Sigmoid colon (tissue), 7 donors: Measurements from ENCODE around the gene FBXO33. TPM values are rescaled to one million over a fixed set of nuclear protein-coding genes. Genes with fewer than 3 reads are reported as not detected.

ENCODE experiments used
- DNase-seq: peaks from one replicate; pipeline ENCODE4 v3.0.0-alpha.2; 2019
- H3K27ac ChIP-seq, 4 donors: fragments of 200-600 bp; sonication (generic); one replicate each; pipeline ENCODE4 v1.5.1; 2016 to 2019; ENCODE audit warnings: mild to moderate bottlenecking in 1 of 4
- H3K27me3 ChIP-seq, 3 donors: fragments of 200-600 bp; sonication (generic); one replicate each; pipeline ENCODE4 v1.5.1; 2019; ENCODE audit warnings: mild to moderate bottlenecking in 1 of 3
- H3K36me3 ChIP-seq, 4 donors: fragments of 200-600 bp; sonication (generic); one replicate each; pipeline ENCODE4 v1.5.1; 2016 to 2019
- H3K4me1 ChIP-seq, 4 donors: fragments of 200-600 bp; sonication (generic); one replicate each; pipeline ENCODE4 v1.5.1; 2017 to 2019
- H3K4me3 ChIP-seq, 4 donors: fragments of 200-600 bp; sonication (generic); one replicate each; pipeline ENCODE4 v1.5.1; 2017 to 2019; ENCODE audit warnings: mild to moderate bottlenecking in 2 of 4, moderate library complexity in 1 of 4
- H3K9me3 ChIP-seq, 4 donors: fragments of 200-600 bp in 3 of 4; sonication (generic) in 3 of 4; one replicate each; pipeline versions ENCODE4 v1.5.1 to v1.6.1; 2013 to 2019
- CTCF ChIP-seq, 4 experiments: fragments of 450-650 bp in 3 of 4; fragments of 200-600 bp in 1 of 4; IDR thresholded peaks; one replicate each; pipeline ENCODE4 v1.5.1; 2016 to 2019; ENCODE audit warnings: antibody characterized with exemption in 4 of 4, mild to moderate bottlenecking in 3 of 4, moderate library complexity in 2 of 4
- EP300 ChIP-seq, 4 donors: sonication (generic); formaldehyde crosslinking; IDR thresholded peaks; one replicate each; pipeline ENCODE4 v1.6.1; 2017; ENCODE audit warnings: antibody characterized with exemption in 4 of 4
- POLR2A ChIP-seq, 2 donors: fragments of 450-650 bp; IDR thresholded peaks; one replicate each; pipeline ENCODE4 v1.6.1; 2016; ENCODE audit warnings: antibody characterized with exemption in 2 of 2, mild to moderate bottlenecking in 2 of 2, moderate library complexity in 2 of 2
- POLR2AphosphoS5 ChIP-seq, 4 donors: sonication (generic); formaldehyde crosslinking; IDR thresholded peaks; one replicate each; pipeline ENCODE4 v1.6.1; 2017; ENCODE audit warnings: antibody characterized with exemption in 4 of 4
- WGBS, 2 donors: extraction: QIAGEN DNeasy Blood & Tissue Kit; methylation state at CpG; one replicate each; pipeline ENCODE4 v1.1.7; 2013; 5-methylcytosine and 5-hydroxymethylcytosine counted together
- intact Hi-C: fragments of 100-400 bp; cut with DNase I; formaldehyde crosslinking; loops from one replicate; pipeline ENCODE4 v1.15.1; 2023
- polyA plus RNA-seq, 3 donors: library from polyadenylated mRNA; stranded (reverse); fragments of 200-250 nt; gene quantifications; one replicate each; pipeline ENCODE4 v1.2.3, GENCODE V29; 2013
- total RNA-seq, 4 donors: library from RNA; depleted of rRNA; stranded (reverse); fragments of >200 nt; gene quantifications; one replicate each; pipeline ENCODE4 v1.1.0, GENCODE V29; 2016
- donor health status: healthy with polysubstance abuse.
- donor health status: Bipolar disorder and iron deficiency.
- donor health status: healthy.

Gene FBXO33
- total and polyA plus RNA-seq, 7 donors: 4.2 to 12.2 (median 7.2) TPM

- Histone ChIP-seq H3K36me3 (no peaks in the 10 kb centered on the region), H3K4me3 (no peak overlapping the region), H3K9me3 (no peaks in the 10 kb centered on the region), H3K4me1 (no peaks in the 10 kb centered on the region), H3K27me3 (no peaks in the 10 kb centered on the region), H3K27ac (no peak overlapping the region)
- DNase-seq: no peak
- TF ChIP-seq POLR2AphosphoS5 (IDR thresholded peaks at IDR 0.05) (no peak), CTCF (IDR thresholded peaks at IDR 0.05) (no peak), POLR2A (IDR thresholded peaks at IDR 0.05) (no peak), EP300 (IDR thresholded peaks at IDR 0.05) (no peak)
- intact Hi-C loops: no loop called here
- 93 to 97% methylated on average over 2 of the region's 2 CpGs for WGBS, 2 donors
These were observed 20.4 kb upstream of the FBXO33 start for GRCh38 chr14:39452680-39453079.

- TF ChIP-seq POLR2A (IDR thresholded peaks at IDR 0.05) (no peak), CTCF (IDR thresholded peaks at IDR 0.05) (no peak), EP300 (IDR thresholded peaks at IDR 0.05) (no peak), POLR2AphosphoS5 (IDR thresholded peaks at IDR 0.05) (no peak)
- intact Hi-C loops: no loop called here
- Histone ChIP-seq H3K27me3 (no peaks in the 10 kb centered on the region), H3K27ac (no peak overlapping the region), H3K4me3 (no peak overlapping the region), H3K9me3 (no peaks in the 10 kb centered on the region), H3K36me3 (no peaks in the 10 kb centered on the region), H3K4me1 (no peaks in the 10 kb centered on the region)
- DNase-seq: no peak
- WGBS, 2 donors: 82 to 92% methylated on average over 2 of the region's 2 CpGs
These were observed 19.6 kb upstream of the FBXO33 start for GRCh38 chr14:39451811-39452210.

- intact Hi-C loops: no loop called here
- WGBS, 2 donors: 67 to 83% methylated on average over 4 of the region's 4 CpGs
- H3K27me3 ChIP-seq: no peaks in the 10 kb centered on the region
- H3K9me3 ChIP-seq: no peaks in the 10 kb centered on the region
- no peak for DNase-seq
- no peaks in the 10 kb centered on the region for H3K36me3 ChIP-seq
- H3K4me3 ChIP-seq: no peak overlapping the region
- no peak for TF ChIP-seq EP300 (IDR thresholded peaks at IDR 0.05)
- TF ChIP-seq CTCF (IDR thresholded peaks at IDR 0.05): no peak
- H3K27ac ChIP-seq: no peak overlapping the region
- H3K4me1 ChIP-seq: no peaks in the 10 kb centered on the region
These were observed 15.0 kb upstream of the FBXO33 start for GRCh38 chr14:39447175-39447661.

GRCh38 chr14:39446131-39446744 lies 14.0 kb upstream of the FBXO33 start:
- Histone ChIP-seq H3K9me3 (no peaks in the 10 kb centered on the region), H3K27ac (no peak overlapping the region), H3K36me3 (no peaks in the 10 kb centered on the region), H3K4me1 (no peaks in the 10 kb centered on the region), H3K4me3 (no peak overlapping the region), H3K27me3 (no peaks in the 10 kb centered on the region)
- TF ChIP-seq EP300 (IDR thresholded peaks at IDR 0.05) (no peak), POLR2AphosphoS5 (IDR thresholded peaks at IDR 0.05) (no peak), POLR2A (IDR thresholded peaks at IDR 0.05) (no peak), CTCF (IDR thresholded peaks at IDR 0.05) (no peak)
- WGBS, 2 donors: 78 to 94% methylated on average over 1 of the region's 1 CpG
- no peak for DNase-seq
- intact Hi-C loops: no loop called here

- no peak for DNase-seq
These were observed 10.1 kb upstream of the FBXO33 start for GRCh38 chr14:39442293-39442692.

More at GRCh38 chr14:39442293-39442692, 10.1 kb upstream of the FBXO33 start:
- intact Hi-C loops: no loop called here
- H3K27me3 ChIP-seq: no peaks in the 10 kb centered on the region
- WGBS, 2 donors: 94 to 95% methylated on average over 14 of the region's 14 CpGs
- no peak overlapping the region for H3K27ac ChIP-seq
- no peak overlapping the region for H3K4me3 ChIP-seq
- H3K36me3 ChIP-seq: no peaks in the 10 kb centered on the region
- no peak for TF ChIP-seq CTCF (IDR thresholded peaks at IDR 0.05)
- no peak for TF ChIP-seq EP300 (IDR thresholded peaks at IDR 0.05)
- TF ChIP-seq POLR2A (IDR thresholded peaks at IDR 0.05): no peak
- no peak for TF ChIP-seq POLR2AphosphoS5 (IDR thresholded peaks at IDR 0.05)
- H3K9me3 ChIP-seq: no peaks in the 10 kb centered on the region
- no peaks in the 10 kb centered on the region for H3K4me1 ChIP-seq
